Liver (tissue), 3 donors: Measurements from ENCODE around the gene HAO2.

ENCODE experiments used
- ATF3 ChIP-seq: IDR thresholded peaks from 2 replicates; pipeline ENCODE4 v1.6.1; 2016; ENCODE audit warnings: antibody characterized with exemption
- CTCF ChIP-seq: fragments of 150-350 bp; IDR thresholded peaks from 2 replicates; pipeline ENCODE4 v1.5.1; 2017; ENCODE audit warnings: improper control_type of control experiment, low read depth, low read length; ENCODE audit not compliant: missing input control
- EGR1 ChIP-seq, 2 donors: IDR thresholded peaks; 2 replicates each; pipeline ENCODE4 v1.6.1; 2016 to 2018; ENCODE audit warnings: antibody characterized with exemption in 2 of 2, low read depth in 2 of 2
- GABPA ChIP-seq, 2 donors: IDR thresholded peaks in 1 of 2; conservative IDR thresholded peaks in 1 of 2; 2 replicates each; pipeline ENCODE4 v1.6.1; 2016; ENCODE audit warnings: antibody characterized with exemption in 2 of 2, mild to moderate bottlenecking in 1 of 2, moderate library complexity in 1 of 2
- MAX ChIP-seq: IDR thresholded peaks from 2 replicates; pipeline ENCODE4 v1.6.1; 2016; ENCODE audit warnings: antibody characterized with exemption
- YY1 ChIP-seq: IDR thresholded peaks from 2 replicates; pipeline ENCODE4 v1.6.1; 2016; ENCODE audit warnings: antibody characterized with exemption, mild to moderate bottlenecking
- TF ChIP-seq, protein P1 (sequence below): IDR thresholded peaks from 2 replicates; pipeline ENCODE4 v1.6.1; 2016; ENCODE audit warnings: antibody characterized with exemption, mild to moderate bottlenecking
- donor health status: healthy.
- donor health status: healthy.

- TF ChIP-seq ATF3 (no peak), CTCF (no peak), EGR1 (IDR thresholded peaks at IDR 0.05; ENCODE audit: low read depth in 2 of 2) (no peak), YY1 (no peak), MAX (no peak), GABPA (IDR thresholded peaks at IDR 0.05 in 1 of 2, conservative IDR thresholded peaks at IDR 0.05 in 1 of 2) (no peak)
- TF ChIP-seq, protein P1, sequence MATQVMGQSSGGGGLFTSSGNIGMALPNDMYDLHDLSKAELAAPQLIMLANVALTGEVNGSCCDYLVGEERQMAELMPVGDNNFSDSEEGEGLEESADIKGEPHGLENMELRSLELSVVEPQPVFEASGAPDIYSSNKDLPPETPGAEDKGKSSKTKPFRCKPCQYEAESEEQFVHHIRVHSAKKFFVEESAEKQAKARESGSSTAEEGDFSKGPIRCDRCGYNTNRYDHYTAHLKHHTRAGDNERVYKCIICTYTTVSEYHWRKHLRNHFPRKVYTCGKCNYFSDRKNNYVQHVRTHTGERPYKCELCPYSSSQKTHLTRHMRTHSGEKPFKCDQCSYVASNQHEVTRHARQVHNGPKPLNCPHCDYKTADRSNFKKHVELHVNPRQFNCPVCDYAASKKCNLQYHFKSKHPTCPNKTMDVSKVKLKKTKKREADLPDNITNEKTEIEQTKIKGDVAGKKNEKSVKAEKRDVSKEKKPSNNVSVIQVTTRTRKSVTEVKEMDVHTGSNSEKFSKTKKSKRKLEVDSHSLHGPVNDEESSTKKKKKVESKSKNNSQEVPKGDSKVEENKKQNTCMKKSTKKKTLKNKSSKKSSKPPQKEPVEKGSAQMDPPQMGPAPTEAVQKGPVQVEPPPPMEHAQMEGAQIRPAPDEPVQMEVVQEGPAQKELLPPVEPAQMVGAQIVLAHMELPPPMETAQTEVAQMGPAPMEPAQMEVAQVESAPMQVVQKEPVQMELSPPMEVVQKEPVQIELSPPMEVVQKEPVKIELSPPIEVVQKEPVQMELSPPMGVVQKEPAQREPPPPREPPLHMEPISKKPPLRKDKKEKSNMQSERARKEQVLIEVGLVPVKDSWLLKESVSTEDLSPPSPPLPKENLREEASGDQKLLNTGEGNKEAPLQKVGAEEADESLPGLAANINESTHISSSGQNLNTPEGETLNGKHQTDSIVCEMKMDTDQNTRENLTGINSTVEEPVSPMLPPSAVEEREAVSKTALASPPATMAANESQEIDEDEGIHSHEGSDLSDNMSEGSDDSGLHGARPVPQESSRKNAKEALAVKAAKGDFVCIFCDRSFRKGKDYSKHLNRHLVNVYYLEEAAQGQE: no peak
Observed at GRCh38 chr1:119364640-119365039, 3.9 kb upstream of the HAO2 start.
